B cell (primary cell): ENCODE data around the gene KCNH8. TPM values are rescaled to one million over a fixed set of nuclear protein-coding genes. Genes with fewer than 3 reads are reported as not detected.

ENCODE experiments used
- ATAC-seq: fragments of 200-7000 bp; cut with Tn5 transposase; one replicate; pipeline ENCODE4 v1.10.0; 2021; ENCODE audit warnings: low read depth, mild to moderate bottlenecking, moderate number of reproducible peaks, moderate library complexity
- CTCF ChIA-PET: fragments of 350-600 bp; sonication (Branson Sonifier 250); formaldehyde crosslinking; loops from one replicate; lab custom pipeline; 2021; ENCODE audit warnings: antibody characterized with exemption, inconsistent platforms; lab: Charles Lee
- POLR2A ChIA-PET: fragments of 350-600 bp; sonication (Branson Sonifier 250); formaldehyde crosslinking; loops from one replicate; lab custom pipeline; 2021; ENCODE audit warnings: antibody characterized with exemption; lab: Charles Lee
- DNase-seq: peaks from one replicate; pipeline ENCODE4 v3.0.0; 2013
- H2AFZ ChIP-seq: 2 replicates; pipeline ENCODE4 v1.6.1; 2012; ENCODE audit warnings: mild to moderate bottlenecking, low read depth, low read length; ENCODE audit not compliant: insufficient read depth, poor library complexity, severe bottlenecking
- H3K27ac ChIP-seq, 2 donors: 1 replicate in 1 of 2; 2 replicates in 1 of 2; pipeline ENCODE4 v1.5.1; 2012 to 2013; ENCODE audit warnings: low read length in 2 of 2, mild to moderate bottlenecking in 2 of 2, moderate library complexity in 1 of 2
- H3K27me3 ChIP-seq, 4 experiments: fragments of 200-600 bp in 1 of 4; sonication (generic) in 1 of 4; replicated peaks in 1 of 4; 1 replicate in 2 of 4; 2 replicates in 2 of 4; pipeline versions ENCODE4 v1.6.1 to v1.7.0; 2013 to 2016; ENCODE audit warnings: low read length in 3 of 4, mild to moderate bottlenecking in 2 of 4, mixed read lengths in 1 of 4, moderate library complexity in 1 of 4; ENCODE audit not compliant: insufficient read depth in 4 of 4, control insufficient read depth in 3 of 4; ENCODE audit errors: control extremely low read depth in 1 of 4
- H3K36me3 ChIP-seq, 2 experiments: replicated peaks in 1 of 2; 1 replicate in 1 of 2; 2 replicates in 1 of 2; pipeline versions ENCODE4 v1.6.1 to v1.7.1; 2013; ENCODE audit warnings: low read length in 1 of 2; ENCODE audit not compliant: insufficient read depth in 2 of 2, control insufficient read depth in 1 of 2; ENCODE audit errors: control extremely low read depth in 1 of 2, extremely low read depth in 1 of 2
- H3K4me1 ChIP-seq, 2 donors: fragments of 200-600 bp in 1 of 2; sonication (generic) in 1 of 2; 1 replicate in 1 of 2; 2 replicates in 1 of 2; pipeline versions ENCODE4 v1.5.1 to v1.6.1; 2013 to 2017; ENCODE audit warnings: low read length in 2 of 2; ENCODE audit not compliant: control insufficient read depth in 2 of 2, insufficient read depth in 2 of 2
- H3K4me2 ChIP-seq: replicated peaks from 2 replicates; pipeline ENCODE3; 2012; ENCODE audit warnings: mild to moderate bottlenecking, low read depth, low read length; ENCODE audit not compliant: poor library complexity, severe bottlenecking
- H3K4me3 ChIP-seq, 5 experiments: fragments of 200-600 bp in 1 of 5; sonication (generic) in 1 of 5; 1 replicate in 3 of 5; 2 replicates in 2 of 5; pipeline versions ENCODE4 v1.5.1 to v1.7.0; 2011 to 2016; ENCODE audit warnings: low read length in 4 of 5, mild to moderate bottlenecking in 4 of 5, low read depth in 2 of 5, control low read depth in 1 of 5, moderate library complexity in 1 of 5; ENCODE audit not compliant: insufficient read depth in 1 of 5; ENCODE audit errors: control extremely low read depth in 1 of 5, extremely low read depth in 1 of 5
- H3K79me2 ChIP-seq: fragments of 200-600 bp; sonication (generic); one replicate; pipeline ENCODE4 v1.6.0; 2016; ENCODE audit warnings: low read length; ENCODE audit not compliant: control insufficient read depth, insufficient read depth
- H3K9ac ChIP-seq: fragments of 200-600 bp; sonication (generic); 2 replicates; pipeline ENCODE4 v1.6.1; 2017; ENCODE audit warnings: mild to moderate bottlenecking, low read length, moderate library complexity
- H3K9me3 ChIP-seq, 3 donors: one replicate each; pipeline versions ENCODE4 v1.6.1 to v1.7.1; 2013; ENCODE audit warnings: low read length in 2 of 3; ENCODE audit not compliant: control insufficient read depth in 2 of 3, insufficient read depth in 1 of 3; ENCODE audit errors: control extremely low read depth in 1 of 3
- H4K20me1 ChIP-seq: 2 replicates; pipeline ENCODE4 v1.6.0; 2012; ENCODE audit warnings: mild to moderate bottlenecking, low read length; ENCODE audit not compliant: insufficient read depth, control insufficient read depth, poor library complexity, severe bottlenecking
- H3K27ac Mint-ChIP-seq: one replicate; pipeline ENCODE4 v1.8.0; 2021; ENCODE audit warnings: mixed read lengths
- H3K27me3 Mint-ChIP-seq: one replicate; pipeline ENCODE4 v1.8.0; 2021; ENCODE audit warnings: mixed read lengths
- H3K4me1 Mint-ChIP-seq: one replicate; pipeline ENCODE4 v1.8.0; 2021; ENCODE audit warnings: mixed read lengths
- H3K4me3 Mint-ChIP-seq: one replicate; pipeline ENCODE4 v1.8.0; 2021; ENCODE audit warnings: mixed read lengths
- H3K9me3 Mint-ChIP-seq: one replicate; pipeline ENCODE4 v1.8.0; 2022; ENCODE audit warnings: mixed read lengths; ENCODE audit not compliant: insufficient read depth
- CTCF ChIP-seq: fragments of 200-600 bp; IDR thresholded peaks from one replicate; pipeline ENCODE4 v1.8.0; 2022; ENCODE audit warnings: antibody characterized with exemption, mild to moderate bottlenecking
- EZH2 ChIP-seq: IDR thresholded peaks from 2 replicates; pipeline ENCODE4 v1.6.1; 2012; ENCODE audit warnings: borderline replicate concordance, low read depth, mild to moderate bottlenecking, moderate library complexity, low read length; ENCODE audit not compliant: insufficient read depth, poor library complexity, severe bottlenecking
- WGBS: methylation state at CpG from one replicate; pipeline ENCODE4 v1.1.5; 2013; ENCODE audit warnings: missing lambda C conversion rate; ENCODE audit not compliant: insufficient coverage; 5-methylcytosine and 5-hydroxymethylcytosine counted together
- intact Hi-C: fragments of 100-400 bp; cut with micrococcal nuclease; formaldehyde crosslinking; loops from one replicate; pipeline ENCODE4 v1.10.0; 2022
- polyA plus RNA-seq: library from polyadenylated mRNA; depleted of rRNA; stranded (reverse); fragments of >200 nt; gene quantifications from 2 replicates; pipeline ENCODE4 v1.2.3, GENCODE V29; 2012
- total RNA-seq, 2 donors: library from RNA; stranded (reverse); fragments of 120-200 nt in 1 of 2; gene quantifications; 1 replicate in 1 of 2; 2 replicates in 1 of 2; pipeline versions ENCODE4 v1.2.3 to v1.2.4, GENCODE V29; 2013 to 2022

The KCNH8 gene
- total and polyA plus RNA-seq, 2 donors (not counting 1 experiment from before 2014, with no cell fraction given): 4.0 to 12.7 TPM

- H2AFZ ChIP-seq: peak overlapping the region; percentile 45
- peak; percentile 61 for ATAC-seq
- Mint-ChIP-seq H3K4me3 (peak overlapping the region; percentile 50), H3K27me3 (no peaks in the 10 kb centered on the region), H3K4me1 (peaks cover 22% of the 10 kb centered on the region), H3K27ac (peak overlapping the region; percentile 78), H3K9me3 (no peaks in the 10 kb centered on the region)
- peak overlapping the region; percentile 23 to 81 for H3K27ac ChIP-seq
- no peaks in the 10 kb centered on the region for H3K36me3 ChIP-seq
- POLR2A ChIA-PET: no interaction called here
- H3K4me3 ChIP-seq: peak overlapping the region in 2 of 5 experiments; percentile 1 to 6
- intact Hi-C loops: no loop called here
- no peaks in the 10 kb centered on the region for H3K79me2 ChIP-seq
- peaks cover 17 to 21% of the 10 kb centered on the region in 2 donors for H3K4me1 ChIP-seq
- H3K4me2 ChIP-seq: peak overlapping the region; percentile 64
- H4K20me1 ChIP-seq: no peaks in the 10 kb centered on the region
- no peaks in the 10 kb centered on the region for H3K27me3 ChIP-seq
- CTCF ChIA-PET: no interaction called here
- H3K9me3 ChIP-seq: peaks cover 0 to 2% (median 0%) of the 10 kb centered on the region in 3 donors
- peak; percentile 57 for DNase-seq
- H3K9ac ChIP-seq: peak overlapping the region; percentile 42
- TF ChIP-seq EZH2 (no peak), CTCF (no peak)
- WGBS: 0% methylated on average over 3 of the region's 4 CpGs
Measured at GRCh38 chr3:19559724-19560442, 411.6 kb downstream of the KCNH8 start.

GRCh38 chr3:19573644-19574043 is 425.3 kb downstream of the KCNH8 start:
- CTCF ChIA-PET: no interaction called here

More at GRCh38 chr3:19573644-19574043, 425.3 kb downstream of the KCNH8 start:
- ATAC-seq (no peak), DNase-seq (no peak)
- TF ChIP-seq EZH2: no peak
- no peak for TF ChIP-seq CTCF
- Histone ChIP-seq H3K4me1 (no peaks in the 10 kb centered on the region), H3K27me3 (peaks cover 0 to 2% (median 0%) of the 10 kb centered on the region in 4 experiments), H3K9me3 (peaks cover 0 to 5% (median 2%) of the 10 kb centered on the region in 3 donors), H3K36me3 (no peaks in the 10 kb centered on the region), H2AFZ (no peak overlapping the region), H3K4me2 (no peak overlapping the region), H3K9ac (no peak overlapping the region), H3K27ac (no peak overlapping the region), H3K79me2 (no peaks in the 10 kb centered on the region), H3K4me3 (no peak overlapping the region), H4K20me1 (no peaks in the 10 kb centered on the region)
- H3K27me3 Mint-ChIP-seq: no peaks in the 10 kb centered on the region
- intact Hi-C loops: no loop called here
- WGBS: 100% methylated on average over 1 of the region's 2 CpGs
- POLR2A ChIA-PET: no interaction called here
- no peak overlapping the region for H3K27ac Mint-ChIP-seq
- H3K4me1 Mint-ChIP-seq: no peaks in the 10 kb centered on the region
- H3K9me3 Mint-ChIP-seq: no peaks in the 10 kb centered on the region
- H3K4me3 Mint-ChIP-seq: no peak overlapping the region
